HFFc6 (cell line): ENCODE results near the gene AMMECR1L. TPM values are rescaled to one million over a fixed set of nuclear protein-coding genes. Genes with fewer than 3 reads are reported as not detected.
"Not testable (repeated sequence)": the region's sequence is repeated elsewhere in the genome, so short reads cannot be mapped to it uniquely, and the experiment has no call there.

Source experiments
- DNase-seq: peaks from one replicate; pipeline ENCODE4 v3.0.0-alpha.2; 2018
- H3K27ac Mint-ChIP-seq: 2 replicates; pipeline ENCODE4 v1.8.0; 2020; ENCODE audit warnings: mild to moderate bottlenecking, mixed read lengths
- H3K27me3 Mint-ChIP-seq: 2 replicates; pipeline ENCODE4 v1.8.0; 2021; ENCODE audit warnings: mild to moderate bottlenecking, moderate library complexity, mixed read lengths; ENCODE audit not compliant: insufficient read depth
- H3K36me3 Mint-ChIP-seq: 2 replicates; pipeline ENCODE4 v1.8.0; 2021; ENCODE audit warnings: low read depth, mixed read lengths
- H3K4me1 Mint-ChIP-seq: 2 replicates; pipeline ENCODE4 v1.8.0; 2020; ENCODE audit warnings: low read depth, mixed read lengths
- H3K4me3 Mint-ChIP-seq: 2 replicates; pipeline ENCODE4 v1.8.0; 2020; ENCODE audit warnings: mild to moderate bottlenecking, moderate library complexity, mixed read lengths
- H3K9me3 Mint-ChIP-seq: 2 replicates; pipeline ENCODE4 v1.8.0; 2020; ENCODE audit warnings: mild to moderate bottlenecking, mixed read lengths
- total RNA-seq, 6 experiments: library from RNA; stranded (reverse); fragmentation: NEBNext Ultra II Directional; extraction: Animal tissue kit (Norgen Biotek cat#: 25700); gene quantifications; 2 replicates in 1 of 6; 3 replicates in 5 of 6; pipeline ENCODE4 v1.2.3, GENCODE V29; 2021
- TF ChIP-seq, protein P1 (sequence below): fragments of 200-600 bp; sonication (generic); IDR thresholded peaks from 2 replicates; pipeline ENCODE4 v1.5.0; 2021; ENCODE audit warnings: antibody characterized with exemption, mild to moderate bottlenecking

The AMMECR1L gene
- total RNA-seq, 6 experiments from 2014 or later = 13.9 to 18.2 (median 14.8) TPM

- no peaks in the 10 kb centered on the region for H3K9me3 Mint-ChIP-seq
- peaks cover 9% of the 10 kb centered on the region for H3K4me1 Mint-ChIP-seq
- no peak overlapping the region for H3K4me3 Mint-ChIP-seq
- peaks cover 3% of the 10 kb centered on the region for H3K27me3 Mint-ChIP-seq
- no peak overlapping the region; the same call in 1 of the 2 replicates for H3K27ac Mint-ChIP-seq
- TF ChIP-seq, protein P1, sequence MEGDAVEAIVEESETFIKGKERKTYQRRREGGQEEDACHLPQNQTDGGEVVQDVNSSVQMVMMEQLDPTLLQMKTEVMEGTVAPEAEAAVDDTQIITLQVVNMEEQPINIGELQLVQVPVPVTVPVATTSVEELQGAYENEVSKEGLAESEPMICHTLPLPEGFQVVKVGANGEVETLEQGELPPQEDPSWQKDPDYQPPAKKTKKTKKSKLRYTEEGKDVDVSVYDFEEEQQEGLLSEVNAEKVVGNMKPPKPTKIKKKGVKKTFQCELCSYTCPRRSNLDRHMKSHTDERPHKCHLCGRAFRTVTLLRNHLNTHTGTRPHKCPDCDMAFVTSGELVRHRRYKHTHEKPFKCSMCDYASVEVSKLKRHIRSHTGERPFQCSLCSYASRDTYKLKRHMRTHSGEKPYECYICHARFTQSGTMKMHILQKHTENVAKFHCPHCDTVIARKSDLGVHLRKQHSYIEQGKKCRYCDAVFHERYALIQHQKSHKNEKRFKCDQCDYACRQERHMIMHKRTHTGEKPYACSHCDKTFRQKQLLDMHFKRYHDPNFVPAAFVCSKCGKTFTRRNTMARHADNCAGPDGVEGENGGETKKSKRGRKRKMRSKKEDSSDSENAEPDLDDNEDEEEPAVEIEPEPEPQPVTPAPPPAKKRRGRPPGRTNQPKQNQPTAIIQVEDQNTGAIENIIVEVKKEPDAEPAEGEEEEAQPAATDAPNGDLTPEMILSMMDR = no peak
- DNase-seq = peak; percentile 13
- H3K36me3 Mint-ChIP-seq = no peaks in the 10 kb centered on the region
Measured at GRCh38 chr2:127917916-127918315, 32.2 kb upstream of the AMMECR1L start.

GRCh38 chr2:127913808-127914457 lies 28.2 kb upstream of the AMMECR1L start:
- Mint-ChIP-seq H3K36me3 (no peaks in the 10 kb centered on the region), H3K27ac (no peak overlapping the region), H3K27me3 (peaks cover 12% of the 10 kb centered on the region), H3K4me1 (peaks cover 9% of the 10 kb centered on the region), H3K4me3 (no peak overlapping the region), H3K9me3 (no peaks in the 10 kb centered on the region)
- DNase-seq = no peak
- TF ChIP-seq, protein P1 = no peak

DNA sequence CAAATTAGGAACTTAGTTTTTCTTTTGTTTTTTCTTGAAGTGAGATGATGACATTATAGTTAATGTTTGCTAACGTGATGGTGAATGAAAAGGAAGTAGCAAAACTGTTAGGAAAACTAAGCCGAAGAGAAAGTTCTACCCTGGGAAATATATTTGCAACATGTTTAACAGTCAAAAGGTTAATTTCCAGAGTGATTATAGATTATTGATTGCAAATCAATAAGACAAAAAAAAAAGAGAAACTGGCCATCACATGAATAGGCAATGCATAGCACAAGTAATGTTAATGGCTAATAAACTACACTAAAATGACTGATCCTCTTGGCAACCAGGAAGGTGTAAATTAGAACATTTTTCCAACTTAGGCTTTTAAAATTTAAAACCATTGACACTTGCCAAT lies 26.0 kb upstream of the AMMECR1L start:
- TF ChIP-seq, protein P1 = no peak
- H3K27me3 Mint-ChIP-seq = peaks cover 16% of the 10 kb centered on the region
- H3K36me3 Mint-ChIP-seq = no peaks in the 10 kb centered on the region
- no peak overlapping the region for H3K4me3 Mint-ChIP-seq
- H3K27ac Mint-ChIP-seq = no peak overlapping the region
- no peaks in the 10 kb centered on the region for H3K4me1 Mint-ChIP-seq
- DNase-seq = no peak
- no peaks in the 10 kb centered on the region for H3K9me3 Mint-ChIP-seq

GRCh38 chr2:127910415-127910814 lies 24.7 kb upstream of the AMMECR1L start:
- TF ChIP-seq, protein P1 = no peak
- Mint-ChIP-seq H3K27ac (no peak overlapping the region), H3K36me3 (no peaks in the 10 kb centered on the region), H3K4me1 (no peaks in the 10 kb centered on the region; the same call in 1 of the 2 replicates), H3K27me3 (peaks cover 20% of the 10 kb centered on the region), H3K9me3 (no peaks in the 10 kb centered on the region), H3K4me3 (no peak overlapping the region)
- DNase-seq = no peak

DNA sequence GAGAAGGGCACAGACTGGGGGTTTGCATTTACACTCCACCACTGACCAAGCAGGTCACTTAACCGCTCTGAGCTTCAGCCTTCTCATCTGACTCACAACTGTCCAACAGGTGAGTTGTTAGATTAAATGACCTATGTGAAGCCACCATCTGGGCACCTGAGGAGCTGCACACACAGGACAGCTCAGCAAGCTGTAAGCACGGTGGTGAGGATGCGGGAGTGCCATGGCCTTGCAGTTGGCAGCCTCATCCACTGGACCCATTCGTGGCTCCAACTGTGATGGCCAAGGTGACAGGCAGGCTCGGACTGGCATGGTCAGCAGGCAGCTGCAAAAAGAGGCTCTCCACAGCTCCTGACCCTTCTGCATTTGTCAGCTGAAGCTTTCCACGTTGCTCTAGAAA lies 23.3 kb upstream of the AMMECR1L start:
- no peaks in the 10 kb centered on the region for H3K9me3 Mint-ChIP-seq
- TF ChIP-seq, protein P1 = no peak
- H3K4me1 Mint-ChIP-seq = no peaks in the 10 kb centered on the region; the same call in 1 of the 2 replicates
- no peak overlapping the region for H3K27ac Mint-ChIP-seq
- no peaks in the 10 kb centered on the region for H3K36me3 Mint-ChIP-seq
- DNase-seq = no peak
- H3K27me3 Mint-ChIP-seq = peaks cover 28% of the 10 kb centered on the region
- no peak overlapping the region for H3K4me3 Mint-ChIP-seq

DNA sequence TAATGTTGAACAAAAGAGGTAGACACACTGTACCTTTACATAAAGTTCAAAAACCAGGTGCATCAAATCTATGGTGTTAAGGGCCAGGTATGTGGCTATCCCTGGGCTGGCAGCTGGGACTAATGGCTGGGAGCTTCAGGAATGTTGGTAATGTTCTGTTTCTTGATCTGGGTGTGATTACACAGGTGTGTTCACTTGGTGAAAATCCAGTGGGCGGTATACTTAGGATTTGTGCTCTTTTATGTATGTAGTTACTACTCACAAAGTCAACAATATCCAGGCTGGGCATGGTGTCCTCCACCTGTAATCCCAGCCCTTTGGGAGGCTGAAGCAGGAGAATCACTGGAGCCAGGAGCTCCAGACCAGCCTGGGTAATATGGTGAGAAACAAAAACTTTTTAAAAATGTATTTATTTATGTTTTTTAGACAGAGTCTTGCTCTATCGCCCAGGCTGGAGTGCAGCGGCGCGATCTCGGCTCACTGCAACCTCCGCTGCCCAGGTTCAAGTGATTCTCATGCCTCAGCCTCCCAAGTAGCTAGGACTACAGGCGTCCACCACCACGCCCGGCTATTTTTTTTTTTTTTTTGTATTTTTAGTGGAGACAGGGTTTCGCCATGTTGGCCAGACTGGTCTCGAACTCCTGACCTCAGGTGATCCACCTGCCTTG lies 22.1 kb upstream of the AMMECR1L start:
- H3K9me3 Mint-ChIP-seq, H3K27ac Mint-ChIP-seq, DNase-seq, H3K36me3 Mint-ChIP-seq, H3K4me3 Mint-ChIP-seq, H3K4me1 Mint-ChIP-seq: not testable (repeated sequence)
- peaks cover 26% of the 10 kb centered on the region for H3K27me3 Mint-ChIP-seq
